ENCODE measurements around the gene CROCC.

Gene CROCC

DNA sequence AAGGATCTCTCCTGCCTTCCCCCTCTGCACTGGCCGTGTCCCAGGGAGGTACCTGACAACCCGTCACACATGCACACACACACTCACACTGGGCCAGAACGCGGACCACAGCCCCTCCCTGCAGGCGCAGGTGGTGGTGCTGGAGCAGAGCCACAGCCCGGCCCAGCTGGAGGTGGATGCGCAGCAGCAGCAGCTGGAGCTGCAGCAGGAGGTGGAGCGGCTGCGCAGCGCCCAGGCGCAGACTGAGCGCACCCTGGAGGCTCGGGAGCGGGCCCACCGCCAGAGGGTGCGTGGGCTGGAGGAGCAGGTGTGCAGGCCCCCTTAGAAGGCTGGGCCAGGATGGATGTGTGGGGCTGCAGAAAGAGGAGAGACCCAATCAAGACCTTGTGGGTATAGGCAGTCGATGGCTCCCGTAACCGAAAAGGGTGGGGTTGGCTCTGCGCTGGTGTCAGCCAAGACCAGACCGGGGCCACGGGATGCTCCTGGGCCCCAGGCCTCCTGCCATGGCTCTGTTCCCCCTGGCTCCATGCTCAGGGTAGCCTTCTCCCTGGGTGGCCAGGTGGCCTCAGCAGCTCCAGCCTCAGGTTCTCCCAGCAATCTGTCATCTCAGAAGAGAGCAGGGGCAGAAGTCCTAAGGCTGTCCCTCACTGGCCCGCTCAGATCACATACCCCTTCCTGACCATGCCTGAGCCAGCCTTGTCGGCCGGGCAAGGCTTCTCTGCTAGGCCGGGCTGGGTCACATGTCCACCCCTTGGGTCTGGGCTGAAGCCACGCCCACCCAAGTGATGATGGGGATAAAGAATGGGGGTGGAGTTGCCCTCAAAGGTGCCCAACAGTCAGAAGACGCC, 49.8 kb downstream of the CROCC start:
- DNase-seq: no peak

- no peak for DNase-seq
These were observed 50.6 kb downstream of the CROCC start for GRCh38 chr1:16972189-16972895.

- no peak for DNase-seq
These were observed 51.5 kb downstream of the CROCC start for GRCh38 chr1:16973215-16973614.

DNA sequence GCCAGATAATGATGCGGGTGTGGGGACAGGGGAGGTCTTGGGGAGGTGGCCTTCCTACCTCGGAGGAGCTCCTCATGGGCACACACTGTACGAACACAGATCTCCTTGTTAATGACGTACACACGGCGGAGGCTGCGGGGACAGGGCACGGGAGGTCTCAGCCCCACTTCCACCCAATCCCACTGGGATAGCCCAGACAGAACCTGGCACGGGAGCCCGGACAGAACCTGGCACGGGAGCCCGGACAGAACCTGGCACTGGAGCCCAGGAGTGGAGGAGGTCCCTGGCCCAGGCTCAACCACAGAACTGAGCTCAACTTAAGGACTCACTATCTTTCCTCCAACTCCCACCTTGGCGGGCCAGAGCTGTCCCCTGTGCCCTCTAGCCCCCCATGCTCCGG, 53.5 kb downstream of the CROCC start:
- no peak for DNase-seq

GRCh38 chr1:16975838-16976237, 54.1 kb downstream of the CROCC start:
- DNase-seq: no peak

GRCh38 chr1:16976966-16977365, 55.2 kb downstream of the CROCC start:
- DNase-seq: no peak

- no peak for DNase-seq
These were observed 55.6 kb downstream of the CROCC start for GRCh38 chr1:16977377-16977776.

GRCh38 chr1:16978139-16978538, 56.4 kb downstream of the CROCC start:
- no peak for DNase-seq

DNA sequence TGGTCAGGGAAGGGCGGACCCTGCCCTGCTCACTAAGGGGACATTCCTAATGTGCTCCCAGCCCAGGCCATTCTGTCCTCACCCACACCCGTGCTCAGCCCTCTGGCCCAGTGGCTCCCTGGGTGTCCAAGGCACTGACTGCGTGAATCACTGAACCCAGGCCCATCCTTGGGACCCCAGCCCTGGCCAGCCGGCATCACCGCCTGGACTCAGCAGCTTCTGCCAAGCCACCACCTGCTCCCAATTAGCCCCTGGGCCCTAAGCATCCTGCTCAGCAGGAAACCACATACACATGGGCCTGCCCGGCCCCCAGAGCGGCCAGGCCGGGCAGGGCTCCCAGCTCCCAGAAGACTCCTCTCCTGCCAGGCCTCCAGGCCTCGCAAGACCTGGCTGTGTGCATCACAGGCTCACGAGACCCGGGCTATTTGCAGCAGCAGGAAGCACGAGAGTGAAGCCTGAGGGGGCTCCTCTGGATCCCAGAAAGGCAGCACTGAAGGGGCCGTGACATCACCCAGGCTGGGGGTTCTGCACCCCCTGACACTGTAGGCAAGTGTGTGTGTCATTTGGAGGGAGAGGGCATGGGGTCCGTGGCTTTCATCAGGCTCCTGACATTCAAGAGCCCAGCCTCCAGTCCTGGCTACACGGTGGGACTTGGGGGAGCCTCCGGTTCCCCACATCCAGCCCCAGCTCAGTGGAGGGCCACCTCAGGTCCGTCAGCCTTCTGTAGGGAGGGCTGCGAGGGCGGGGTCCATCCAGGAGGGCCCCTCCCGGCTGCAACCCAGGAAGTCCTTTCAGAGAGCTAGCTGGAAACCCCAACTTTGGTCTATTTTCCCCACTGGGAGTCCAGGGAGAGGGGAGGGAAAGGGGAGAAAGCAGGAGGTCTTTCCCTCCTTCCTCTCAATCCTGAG, 57.1 kb downstream of the CROCC start:
- no peak for DNase-seq

DNA sequence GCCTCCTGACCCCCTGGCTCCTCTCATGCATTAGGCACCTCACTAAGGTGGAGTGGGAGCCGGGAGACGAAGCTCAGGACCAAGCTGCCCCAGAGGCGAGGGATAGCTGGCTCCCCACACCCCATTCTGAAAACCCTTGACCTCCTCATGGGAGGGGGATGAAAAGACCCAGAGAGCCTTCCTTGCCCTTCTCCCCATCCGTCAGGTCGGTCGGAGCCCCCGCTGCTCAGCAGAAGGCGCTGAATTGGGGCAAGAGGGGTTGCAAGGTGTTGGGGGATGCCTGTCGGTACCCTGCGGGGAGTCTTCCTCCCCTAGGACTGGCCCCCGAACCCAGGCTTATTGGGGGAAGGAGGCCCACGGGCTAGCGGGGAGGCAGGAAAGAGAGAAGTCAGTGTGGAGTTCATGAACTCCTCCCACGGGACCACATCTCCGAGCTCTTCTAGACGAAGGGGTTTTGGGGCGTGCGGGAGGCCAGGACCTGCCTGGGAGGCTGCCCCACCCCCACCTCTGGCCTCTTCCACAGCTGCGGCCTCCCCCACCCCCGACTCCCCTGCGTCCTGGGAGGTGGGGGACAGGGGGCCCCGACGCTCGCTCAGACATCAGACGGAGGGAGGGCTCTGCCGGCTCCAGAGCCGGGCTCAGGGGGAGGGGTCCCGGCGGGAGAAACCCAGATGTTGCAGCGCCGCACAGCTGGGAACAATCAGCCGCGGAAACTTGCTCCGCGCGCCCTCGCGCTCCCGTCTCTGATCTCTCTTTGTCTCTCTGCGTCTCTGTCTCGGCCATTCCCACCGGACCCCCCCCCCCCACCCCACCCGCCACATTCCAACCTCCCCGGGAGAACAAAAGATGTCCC, 58.0 kb downstream of the CROCC start:
- no peak for DNase-seq

GRCh38 chr1:16980473-16981268, 58.9 kb downstream of the CROCC start, which contains the start of gene MFAP2:
MFAP2 (minus strand) TSS chr1:16980620; CDS start chr1:16978273, 2,347 bp downstream.
- no peak for DNase-seq

DNA sequence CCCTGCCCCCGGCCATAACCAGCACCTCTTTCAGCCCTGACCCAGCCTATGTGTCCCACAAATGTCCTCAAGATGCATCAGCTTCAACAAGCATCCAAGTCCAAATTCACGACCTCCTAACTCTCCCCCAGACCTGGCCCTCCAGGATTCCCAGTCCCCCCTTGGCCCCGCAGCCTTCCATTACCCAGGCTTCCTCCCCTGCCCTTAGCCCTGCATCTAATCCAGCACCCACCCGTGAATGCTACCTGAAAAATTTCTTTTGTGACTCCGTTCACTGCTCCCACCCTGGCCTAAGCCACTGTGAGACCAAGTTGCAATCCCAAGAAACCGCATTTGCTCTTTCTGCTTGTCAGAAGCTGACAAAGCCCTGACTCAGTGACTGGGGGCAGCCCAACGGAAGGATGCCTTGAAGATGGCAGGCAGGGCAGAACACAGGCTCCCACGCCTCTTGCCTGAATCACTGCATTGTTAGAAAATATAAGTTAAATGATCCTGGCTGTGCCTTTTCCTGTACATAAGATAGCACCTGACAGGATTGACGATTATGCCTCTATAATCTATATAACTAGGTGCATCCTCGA, 59.6 kb downstream of the CROCC start:
- no peak for DNase-seq

DNA sequence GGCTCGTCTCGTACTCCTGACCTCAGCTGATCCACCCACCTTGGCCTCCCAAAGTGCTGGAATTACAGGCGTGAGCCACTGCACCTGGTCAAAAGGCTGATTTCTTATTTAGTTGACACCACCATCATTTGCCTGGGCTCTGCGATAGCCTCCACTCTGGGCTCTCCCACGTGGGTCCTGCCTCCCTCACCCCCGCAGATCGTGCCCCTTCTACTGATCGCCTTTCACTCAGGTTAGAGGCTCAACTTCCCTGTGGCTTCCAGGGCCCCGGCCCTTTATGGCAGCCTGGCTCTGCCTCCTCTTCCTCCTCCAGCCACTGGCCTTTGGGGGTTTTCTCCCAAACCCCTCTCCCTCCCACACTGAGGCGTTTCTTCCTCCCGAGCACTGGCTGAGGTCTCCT, 61.2 kb downstream of the CROCC start:
- DNase-seq: no peak

DNA sequence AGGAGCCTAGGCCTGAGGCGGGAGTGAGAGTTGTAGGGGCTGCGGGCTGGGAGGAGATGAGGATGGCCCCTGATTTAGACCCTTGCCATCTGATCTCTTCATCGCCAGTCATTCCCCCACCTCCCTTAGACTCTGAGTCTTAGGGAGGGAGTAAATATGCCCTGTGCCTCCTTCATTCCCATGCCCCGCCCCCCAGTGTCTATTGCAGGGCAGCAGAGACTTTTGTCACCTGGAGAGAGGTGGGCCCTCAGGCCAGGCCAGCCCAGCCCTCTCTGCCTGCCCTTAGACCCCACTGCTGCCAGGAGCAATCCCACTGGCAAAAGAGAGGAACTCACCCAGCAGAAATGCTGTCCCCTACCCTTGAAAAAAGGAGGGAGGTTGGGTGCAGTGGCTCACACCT, 61.9 kb downstream of the CROCC start:
- DNase-seq: no peak

DNA sequence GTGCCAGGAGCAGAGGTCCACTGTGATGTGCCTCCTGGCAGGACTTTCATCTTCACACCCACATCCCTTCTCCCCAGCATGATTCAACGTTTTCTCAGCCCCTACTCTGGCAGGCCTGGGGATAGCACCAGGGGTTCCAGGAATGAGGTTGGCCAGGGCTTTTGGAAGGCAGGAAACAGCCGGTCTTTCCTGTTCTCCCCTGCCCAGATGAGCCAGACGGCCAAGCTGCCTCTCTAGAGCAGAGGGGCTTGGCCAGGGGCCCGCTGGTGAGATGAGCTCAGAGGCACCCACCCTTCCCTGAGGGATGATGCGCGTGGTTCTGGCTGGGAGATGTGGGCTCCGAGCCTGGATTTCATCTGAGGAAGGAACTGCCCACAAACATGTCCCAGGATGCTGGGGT, 63.0 kb downstream of the CROCC start:
- DNase-seq: no peak

- no peak for DNase-seq
These were observed 64.4 kb downstream of the CROCC start for GRCh38 chr1:16986113-16986512.

DNA sequence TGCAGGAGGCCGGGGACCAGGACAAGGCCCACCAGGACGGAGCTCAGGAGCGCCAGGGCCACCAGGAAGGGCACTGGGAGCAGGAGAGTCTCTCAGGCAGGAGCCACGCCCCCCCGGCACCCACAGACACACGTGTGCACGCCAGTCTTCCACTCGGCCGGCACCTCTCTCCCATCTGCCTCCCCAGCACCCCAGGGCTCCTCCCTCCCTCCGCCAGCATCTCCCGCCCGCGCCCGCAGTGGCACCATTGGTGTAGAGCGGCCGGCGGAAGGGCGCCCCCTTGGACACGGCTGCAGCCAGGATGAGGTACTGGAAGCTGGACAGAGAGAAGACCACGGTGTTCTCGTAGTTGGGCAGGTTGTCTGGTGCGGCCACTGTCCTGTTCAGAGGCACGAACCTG, 64.8 kb downstream of the CROCC start:
- DNase-seq: no peak

DNA sequence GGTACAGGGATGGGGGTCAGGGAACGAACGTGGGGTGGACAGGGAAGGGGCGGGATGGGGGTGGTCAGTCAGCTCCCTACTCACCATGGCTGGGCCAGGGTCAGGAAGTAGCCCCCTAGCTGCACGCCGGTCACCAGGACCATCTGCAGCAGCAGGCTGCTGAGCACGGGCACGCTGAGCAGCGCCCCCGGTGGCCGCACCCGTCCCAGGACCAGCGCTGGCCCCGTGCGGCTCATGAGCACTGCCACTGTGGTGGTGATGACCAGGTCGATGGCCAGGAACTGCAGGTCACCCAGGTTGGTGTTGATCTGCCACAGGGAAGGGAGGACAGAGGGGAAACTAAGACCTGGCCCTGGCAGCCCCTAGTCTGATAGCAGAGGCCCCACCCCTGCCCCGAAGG, 65.2 kb downstream of the CROCC start:
- no peak for DNase-seq

GRCh38 chr1:16988210-16988609, 66.5 kb downstream of the CROCC start:
- no peak for DNase-seq

GRCh38 chr1:16989676-16990391, 68.1 kb downstream of the CROCC start:
- DNase-seq: no peak

Measured in NK-92 treated with Interleukin-12 subunit alpha and Interleukin-12 subunit beta, amount 100 ng/mL, for 24 hours (cell line).